CD4-positive, alpha-beta T cell treated with Interleukin-6 for 4 hours (primary cell): ENCODE results near the gene ANKRD27.
"Not testable (repeated sequence)": the region's sequence is repeated elsewhere in the genome, so short reads cannot be mapped to it uniquely, and the experiment has no call there.

Experiments
- DNase-seq: peaks from one replicate; pipeline ENCODE4 v3.0.0-alpha.2; 2020; ENCODE audit warnings: mixed read lengths

ANKRD27 gene

DNA sequence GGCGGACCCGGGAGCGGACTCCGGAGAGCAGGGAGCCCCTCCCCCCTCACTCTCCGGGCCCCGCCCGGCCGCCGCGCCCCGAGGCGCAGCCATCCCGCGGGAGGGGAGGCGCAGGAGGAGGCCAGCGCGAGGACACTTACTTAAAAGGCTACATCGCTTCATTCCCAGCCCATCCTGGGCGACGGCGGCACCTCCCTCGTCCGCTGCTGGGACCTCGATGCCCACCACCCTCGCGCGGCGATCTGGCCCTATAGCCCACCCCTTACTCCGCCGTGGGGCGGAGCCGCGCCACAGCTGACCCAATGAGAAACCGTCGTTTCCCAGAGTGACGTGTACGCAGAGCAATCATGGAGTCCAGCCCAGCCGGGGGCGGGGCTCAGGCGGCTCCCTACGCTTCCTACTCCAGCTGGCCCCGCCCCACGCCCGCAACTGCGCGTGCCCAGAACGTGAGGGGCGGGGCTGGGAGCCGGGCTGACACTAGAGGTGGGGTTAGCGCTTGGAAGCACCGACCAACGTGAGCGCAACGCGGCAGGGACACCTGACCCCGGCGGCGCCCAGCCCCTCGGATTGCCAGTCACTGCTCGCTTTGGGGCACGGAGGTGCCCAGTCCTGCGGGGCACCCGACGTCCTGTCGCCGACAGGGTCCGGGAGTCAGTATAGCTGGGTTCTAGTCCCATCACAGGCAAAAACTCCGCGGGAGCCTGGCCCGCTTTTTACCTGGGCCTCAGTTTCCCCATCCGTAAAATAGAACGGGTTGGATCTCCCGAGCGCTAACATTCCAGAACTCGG lies at the start of gene ANKRD27:
ANKRD27 (minus strand) TSS at position 250 of the 789 bp plus-strand sequence. CDS start 16,165 bp downstream, outside the sequence.
- DNase-seq = peak; percentile 99

GRCh38 chr19:32720936-32721250 lies 45.9 kb upstream of the ANKRD27 start:
- no peak for DNase-seq

DNA sequence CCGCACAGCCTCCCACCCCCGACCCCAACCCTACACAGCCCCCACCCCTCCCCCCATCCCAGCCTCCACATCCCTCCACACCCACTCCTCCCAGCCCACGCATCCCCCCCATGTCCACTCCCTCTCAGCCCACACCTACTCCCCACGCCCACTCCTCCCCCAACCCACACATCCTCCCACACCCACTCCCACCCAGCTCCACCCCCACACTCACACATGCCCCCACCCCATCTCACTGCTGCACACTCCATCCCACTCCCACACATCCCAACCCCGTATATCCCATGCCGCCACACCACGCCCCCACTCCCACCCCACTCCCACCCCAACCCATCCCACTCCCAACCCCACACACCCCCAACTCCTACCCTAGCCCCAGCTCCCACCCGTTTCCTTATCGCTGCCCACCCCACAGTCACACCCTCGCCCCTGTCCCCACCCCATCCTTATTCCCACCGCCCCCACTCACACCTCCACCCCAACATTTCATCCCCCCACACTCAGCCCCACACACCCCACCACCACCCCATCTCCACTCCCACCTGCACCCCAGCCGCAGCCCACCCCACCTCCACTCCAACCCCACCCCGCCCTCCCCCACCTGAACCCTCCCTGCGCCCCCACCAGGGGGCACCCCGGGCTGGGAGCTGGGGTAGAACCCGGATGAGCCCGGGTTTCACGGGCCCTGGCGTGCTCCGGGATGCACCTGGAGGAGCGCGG lies 45.4 kb upstream of the ANKRD27 start:
- no peak for DNase-seq

DNA sequence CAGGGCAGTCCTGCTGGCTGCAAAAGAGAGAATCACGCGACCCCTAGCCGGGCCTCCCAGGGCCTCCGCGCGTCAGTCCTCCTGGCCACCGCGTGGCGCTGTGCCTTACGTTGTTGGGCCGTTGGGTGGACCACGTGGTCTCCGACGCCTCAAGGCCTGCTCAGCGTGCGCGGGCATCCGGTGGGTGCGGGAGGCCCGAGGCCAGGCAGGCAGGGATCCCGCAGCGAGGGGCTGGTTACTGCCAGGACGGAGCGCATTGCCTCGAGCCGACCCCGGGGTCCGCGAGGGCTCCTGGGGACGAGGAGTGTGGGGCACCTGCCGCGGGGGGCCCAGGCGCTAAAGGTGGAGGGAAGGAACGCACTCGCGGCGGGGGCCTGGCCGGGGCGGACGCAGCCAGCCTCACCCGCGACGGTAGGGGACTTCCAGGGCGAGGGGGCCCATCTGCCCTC lies 44.7 kb upstream of the ANKRD27 start, which contains the start of gene TDRD12:
TDRD12 (plus strand) TSS at position 157 of the 449 bp plus-strand sequence. CDS start 306 bp downstream, outside the sequence.
- no peak for DNase-seq

DNA sequence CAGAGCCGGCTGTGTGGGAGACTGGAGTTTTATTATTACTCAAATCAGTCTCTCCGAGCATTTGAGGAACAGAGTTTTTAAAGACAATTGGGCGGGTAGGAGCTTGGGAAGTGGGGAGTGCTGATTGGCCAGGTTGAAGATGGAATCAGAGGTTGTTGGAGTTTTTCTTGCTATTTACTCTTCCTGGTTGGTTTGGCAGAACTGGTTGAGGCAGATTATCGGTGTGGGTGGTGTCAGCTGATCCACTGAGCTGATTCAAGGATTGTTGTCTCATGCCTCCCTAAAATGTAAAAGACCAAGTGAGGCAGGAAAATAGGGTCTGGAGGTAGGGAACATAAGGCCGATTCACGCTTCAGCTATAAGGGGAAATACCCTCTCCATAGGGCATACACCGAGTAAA lies 43.3 kb upstream of the ANKRD27 start:
- DNase-seq = no peak

GRCh38 chr19:32717496-32717895 lies 42.5 kb upstream of the ANKRD27 start:
- DNase-seq = no peak

GRCh38 chr19:32716203-32716602 lies 41.2 kb upstream of the ANKRD27 start:
- DNase-seq = not testable (repeated sequence)

GRCh38 chr19:32711747-32712146 lies 36.8 kb upstream of the ANKRD27 start:
- no peak for DNase-seq

DNA sequence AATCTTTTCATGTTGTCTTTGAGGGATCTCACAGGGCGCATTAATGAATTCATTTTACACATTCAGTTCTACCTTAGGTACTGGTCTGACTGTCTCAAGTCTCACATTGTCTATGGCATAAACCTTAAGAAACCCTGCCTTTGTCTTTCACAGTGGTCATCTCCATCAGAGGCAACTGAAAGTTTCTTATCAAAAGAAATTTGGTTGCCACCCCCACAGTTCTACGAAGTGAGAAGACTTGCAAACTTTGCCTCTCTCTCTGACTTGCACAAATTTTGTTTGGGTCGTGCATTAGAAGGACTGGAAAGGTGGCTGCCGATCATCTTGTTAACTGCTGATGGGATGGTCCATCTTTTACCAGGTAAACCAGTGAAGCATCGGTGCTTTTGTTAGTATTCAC lies 34.1 kb upstream of the ANKRD27 start:
- no peak for DNase-seq

DNA sequence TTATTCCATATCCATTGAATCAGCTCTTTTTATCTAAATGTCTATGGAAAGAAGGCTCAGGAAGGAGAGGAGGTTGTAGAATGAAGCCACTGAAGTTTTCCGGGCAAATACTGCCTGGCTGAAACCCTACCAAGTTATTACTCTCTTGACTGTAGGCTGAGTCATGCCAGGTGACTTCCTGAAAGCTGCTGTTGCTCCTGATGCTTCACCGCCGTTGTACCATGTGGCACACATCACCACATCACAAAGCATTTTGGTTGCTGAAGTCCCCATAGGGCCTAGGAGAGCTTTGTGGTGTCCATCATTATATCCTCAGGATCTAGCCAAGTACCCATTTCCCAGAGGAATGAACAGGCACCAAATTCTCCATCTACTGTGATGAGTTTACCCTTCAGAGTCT lies 33.5 kb upstream of the ANKRD27 start:
- peak; percentile 57 for DNase-seq

- DNase-seq = not testable (repeated sequence)
These were observed 29.0 kb upstream of the ANKRD27 start for GRCh38 chr19:32704006-32704405.

GRCh38 chr19:32702010-32702409 lies 27.0 kb upstream of the ANKRD27 start:
- no peak for DNase-seq

DNA sequence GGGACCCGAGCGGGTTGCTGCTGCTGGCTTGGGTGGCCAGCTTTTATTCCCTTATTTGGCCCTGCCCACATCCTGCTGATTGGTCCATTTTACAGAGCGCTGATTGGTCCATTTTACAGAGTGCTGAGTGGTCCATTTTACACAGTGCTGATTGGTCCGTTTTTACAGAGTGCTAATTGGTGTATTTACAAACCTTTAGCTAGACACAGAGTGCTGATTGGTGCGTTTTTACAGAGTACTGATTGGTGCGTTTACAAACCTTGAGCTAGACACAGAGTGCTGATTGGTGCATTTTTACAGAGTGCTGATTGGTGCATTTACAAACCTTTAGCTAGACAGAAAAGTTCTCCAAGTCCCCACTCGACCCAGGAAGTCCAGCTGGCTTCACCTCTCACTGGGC lies 25.1 kb upstream of the ANKRD27 start:
- not testable (repeated sequence) for DNase-seq

DNA sequence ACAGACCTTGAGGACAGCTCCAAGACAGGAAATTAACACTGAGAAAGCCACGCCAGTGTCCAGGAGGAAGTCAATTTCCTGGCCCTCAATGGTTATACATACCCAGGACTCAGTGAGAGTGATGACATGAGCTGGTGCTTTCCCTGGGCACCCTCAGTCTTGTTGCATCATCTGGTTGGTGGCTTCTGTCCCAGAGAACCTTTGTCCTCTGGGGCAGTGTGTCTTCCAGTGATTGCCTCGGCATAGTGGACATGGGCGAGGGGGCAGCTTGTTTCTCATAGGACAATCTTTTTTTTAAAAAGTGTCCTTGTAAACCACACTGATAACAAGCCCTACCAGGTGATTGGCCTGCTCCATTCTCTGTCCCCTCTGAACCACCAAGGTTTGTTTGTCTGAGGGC lies 21.8 kb upstream of the ANKRD27 start:
- not testable (repeated sequence) for DNase-seq

DNA sequence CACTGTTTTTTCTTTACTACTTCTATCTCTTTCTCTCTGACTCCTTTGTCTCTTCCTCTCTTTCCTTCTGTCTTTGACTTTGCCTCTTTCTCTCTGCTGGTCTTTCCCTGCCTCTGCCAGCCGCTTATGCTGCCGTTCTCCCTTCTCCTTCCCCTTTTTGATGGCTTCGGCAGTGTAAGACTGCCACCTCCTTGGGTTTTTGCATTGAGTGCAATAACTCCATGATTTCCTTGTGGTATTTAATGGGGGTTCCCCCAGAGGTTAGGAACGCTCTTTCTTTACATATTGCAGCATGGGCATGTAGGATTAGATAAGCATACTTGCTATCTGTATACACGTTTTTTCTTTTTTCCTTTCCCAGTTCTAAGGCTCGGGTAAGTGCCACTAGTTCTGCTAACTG lies 20.5 kb upstream of the ANKRD27 start:
- DNase-seq = not testable (repeated sequence)

GRCh38 chr19:32694851-32695250 lies 19.9 kb upstream of the ANKRD27 start:
- DNase-seq = not testable (repeated sequence)

GRCh38 chr19:32694316-32694715 lies 19.3 kb upstream of the ANKRD27 start:
- not testable (repeated sequence) for DNase-seq

- peak; percentile 17 for DNase-seq
These were observed 18.4 kb upstream of the ANKRD27 start for GRCh38 chr19:32693151-32694108.

GRCh38 chr19:32692727-32693061 lies 17.7 kb upstream of the ANKRD27 start:
- no peak for DNase-seq

DNA sequence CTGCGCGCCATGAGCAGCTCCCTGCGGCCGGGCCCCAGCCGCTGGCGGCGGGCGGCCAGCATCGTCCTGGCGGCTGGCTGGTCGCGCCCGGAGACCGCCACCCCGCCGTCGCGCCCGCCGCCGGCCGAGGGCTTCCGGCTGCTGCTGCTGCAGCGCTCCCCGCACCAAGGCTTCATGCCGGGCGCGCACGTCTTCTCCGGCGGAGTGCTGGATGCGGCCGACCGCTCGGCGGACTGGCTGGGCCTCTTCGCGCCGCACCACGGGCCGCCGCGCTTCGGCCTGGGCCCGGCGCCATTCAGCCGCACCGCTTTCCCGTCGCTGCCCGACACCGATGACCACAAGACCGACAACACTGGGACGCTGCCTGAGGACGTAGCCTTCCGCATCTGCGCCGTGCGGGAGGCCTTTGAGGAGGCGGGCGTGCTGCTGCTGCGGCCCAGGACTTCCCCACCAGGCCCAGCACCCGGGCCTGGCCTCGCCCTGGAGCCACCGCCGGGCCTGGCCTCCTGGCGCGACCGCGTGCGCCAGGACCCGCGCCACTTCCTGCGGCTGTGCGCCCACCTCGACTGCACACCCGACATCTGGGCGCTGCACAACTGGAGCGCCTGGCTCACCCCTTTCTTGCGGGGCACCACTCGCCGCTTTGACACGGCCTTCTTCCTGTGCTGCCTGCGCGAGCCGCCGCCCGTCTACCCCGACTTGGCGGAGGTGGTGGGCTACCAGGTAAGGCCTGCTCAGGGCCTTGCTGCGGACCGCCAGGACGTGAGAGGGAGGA lies 17.2 kb upstream of the ANKRD27 start:
- peak; percentile 60 for DNase-seq

DNA sequence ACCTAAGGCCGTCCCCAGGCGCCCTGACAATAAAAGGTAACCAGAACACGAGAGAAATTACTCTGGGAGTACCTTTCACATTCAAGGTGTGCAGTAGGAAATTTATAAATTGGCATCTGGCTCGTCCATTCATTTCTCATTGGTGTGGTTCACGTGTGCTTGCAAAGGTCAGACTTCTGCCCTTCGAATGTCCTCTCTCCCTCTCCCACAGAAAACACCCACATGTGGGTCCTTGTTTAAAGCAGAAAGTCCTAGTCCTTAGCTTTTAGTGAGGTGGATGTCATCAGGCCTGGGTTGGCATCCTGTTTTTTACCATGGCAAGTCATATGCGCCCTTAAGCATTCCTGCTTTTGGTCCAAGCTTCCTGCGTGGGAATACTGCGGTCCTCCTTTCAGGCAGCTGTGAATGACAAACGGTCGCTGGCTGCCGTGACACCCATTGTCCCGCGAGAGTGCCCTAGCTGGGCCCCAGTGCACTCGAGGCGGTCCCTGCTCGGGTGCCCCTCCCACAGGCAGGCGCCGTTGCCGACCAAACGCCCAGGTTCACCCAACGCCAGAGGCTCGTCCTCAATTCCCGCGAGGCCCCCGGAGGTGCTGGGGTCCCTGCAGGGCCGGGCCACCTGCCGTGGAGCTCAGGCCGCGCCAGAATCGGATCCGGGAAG lies 16.4 kb upstream of the ANKRD27 start, which contains the start of gene NUDT19:
NUDT19 (plus strand) TSS at position 531 of the 661 bp plus-strand sequence. CDS start 140 bp downstream, outside the sequence.
- DNase-seq = peak; percentile 81
